Measurements from ENCODE around the gene PACSIN1.

The PACSIN1 gene, protein sequence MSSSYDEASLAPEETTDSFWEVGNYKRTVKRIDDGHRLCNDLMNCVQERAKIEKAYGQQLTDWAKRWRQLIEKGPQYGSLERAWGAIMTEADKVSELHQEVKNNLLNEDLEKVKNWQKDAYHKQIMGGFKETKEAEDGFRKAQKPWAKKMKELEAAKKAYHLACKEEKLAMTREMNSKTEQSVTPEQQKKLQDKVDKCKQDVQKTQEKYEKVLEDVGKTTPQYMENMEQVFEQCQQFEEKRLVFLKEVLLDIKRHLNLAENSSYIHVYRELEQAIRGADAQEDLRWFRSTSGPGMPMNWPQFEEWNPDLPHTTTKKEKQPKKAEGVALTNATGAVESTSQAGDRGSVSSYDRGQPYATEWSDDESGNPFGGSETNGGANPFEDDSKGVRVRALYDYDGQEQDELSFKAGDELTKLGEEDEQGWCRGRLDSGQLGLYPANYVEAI

DNA sequence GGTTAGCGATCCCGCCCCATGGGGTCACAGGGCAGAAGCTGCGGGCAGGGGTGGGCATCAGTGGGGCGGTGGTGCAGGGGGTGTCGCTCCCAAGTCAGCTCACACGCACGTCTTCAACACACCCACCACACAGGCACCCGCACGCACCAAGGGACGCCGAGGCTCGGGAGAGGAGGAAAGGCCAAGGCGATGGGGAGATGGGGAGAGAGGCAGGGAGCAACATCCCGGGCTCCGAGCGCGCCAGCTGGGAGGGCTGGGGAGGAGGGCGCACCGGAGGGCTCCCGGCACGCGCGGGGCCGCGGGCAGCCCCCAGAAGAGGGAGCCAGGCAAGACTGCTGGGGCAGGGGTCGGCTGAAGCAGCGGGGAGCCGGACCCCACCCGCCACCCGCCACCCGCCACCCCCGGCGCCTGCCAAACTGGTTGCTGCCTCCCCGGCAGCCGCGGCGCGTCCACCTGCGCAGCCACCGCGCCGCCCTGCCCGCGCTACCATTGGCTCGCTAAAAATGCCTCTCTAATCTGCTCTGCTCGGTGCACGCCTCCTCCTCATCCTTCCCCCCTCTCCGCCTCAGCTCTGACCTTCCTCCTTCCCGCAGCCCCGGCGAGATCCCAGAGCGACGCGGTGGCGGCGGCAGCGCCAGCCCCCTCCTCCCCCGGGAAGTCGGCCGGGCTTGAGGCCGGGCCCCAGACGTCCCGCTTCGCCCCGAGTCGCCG is at the start of gene PACSIN1:
Gene PACSIN1 (plus strand): TSS at position 546 of the 711 bp plus-strand sequence. CDS start 60,230 bp downstream, outside the sequence.
- DNase-seq: no peak

- no peak for DNase-seq
Measured at GRCh38 chr6:34416877-34417371, 49.0 kb upstream of the PACSIN1 start.

- DNase-seq: no peak
Measured at GRCh38 chr6:34418367-34418766, 47.5 kb upstream of the PACSIN1 start.

DNA sequence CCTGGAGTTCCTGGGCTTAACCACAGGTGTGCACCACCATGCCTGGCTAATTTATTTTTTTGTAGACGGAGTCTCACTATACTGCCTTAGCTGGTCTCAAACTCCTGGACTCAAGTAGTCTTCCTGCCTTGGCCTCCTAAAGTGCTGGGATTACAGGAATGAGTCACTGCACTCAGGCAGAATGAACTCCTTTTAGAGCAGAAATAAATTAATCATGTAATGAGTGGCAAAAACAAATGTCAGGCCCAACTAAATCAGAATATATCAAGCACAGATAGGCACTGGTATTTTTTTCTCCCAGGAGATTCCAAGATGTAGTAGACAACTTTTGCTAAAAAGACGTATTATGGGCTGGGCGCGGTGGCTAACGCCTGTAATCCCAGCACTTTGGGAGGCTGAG is 42.6 kb upstream of the PACSIN1 start:
- no peak for DNase-seq

DNA sequence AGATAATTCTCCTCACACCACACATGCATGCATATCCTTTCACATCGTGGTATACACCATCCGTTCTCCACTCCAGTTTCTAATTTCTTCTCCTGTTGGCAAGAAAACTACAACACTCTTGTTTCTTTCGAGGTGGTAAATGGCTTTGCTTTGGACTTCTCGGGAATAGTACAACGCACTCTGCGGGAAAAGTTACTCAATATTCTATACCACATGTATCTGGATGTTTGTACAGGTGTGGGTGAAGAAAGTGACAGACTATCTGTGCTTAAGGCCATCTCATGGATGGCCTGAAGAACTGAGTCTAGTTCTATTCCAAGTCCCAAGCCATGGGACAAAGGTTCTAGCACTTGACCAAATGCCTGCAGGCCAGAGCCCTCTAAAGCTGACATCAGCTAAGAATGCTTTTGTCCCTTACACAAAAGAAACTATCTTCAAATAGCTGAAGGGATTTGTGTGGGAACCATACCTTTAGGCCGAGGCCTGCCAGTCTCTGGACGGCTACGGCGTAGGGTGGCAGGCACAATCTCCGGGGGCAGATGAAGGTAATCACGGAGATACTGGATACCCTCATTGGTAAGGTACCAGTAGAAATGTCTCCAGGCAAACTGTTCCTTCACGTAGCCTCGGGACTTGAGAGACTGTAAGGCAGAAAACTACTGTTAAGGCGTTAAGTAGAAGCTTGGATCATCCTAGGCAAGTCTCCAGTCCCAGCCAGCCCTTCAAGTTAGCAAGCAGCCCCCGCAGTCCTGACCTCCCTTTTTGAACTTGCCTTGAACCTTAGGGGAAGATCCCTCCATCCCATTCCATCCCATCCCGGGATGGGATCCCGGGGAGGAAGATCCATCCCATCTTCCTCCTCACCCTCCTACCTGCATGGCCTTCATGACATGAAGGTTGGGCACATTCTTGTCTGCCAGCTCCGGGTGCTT is 41.4 kb upstream of the PACSIN1 start:
- DNase-seq: no peak

DNA sequence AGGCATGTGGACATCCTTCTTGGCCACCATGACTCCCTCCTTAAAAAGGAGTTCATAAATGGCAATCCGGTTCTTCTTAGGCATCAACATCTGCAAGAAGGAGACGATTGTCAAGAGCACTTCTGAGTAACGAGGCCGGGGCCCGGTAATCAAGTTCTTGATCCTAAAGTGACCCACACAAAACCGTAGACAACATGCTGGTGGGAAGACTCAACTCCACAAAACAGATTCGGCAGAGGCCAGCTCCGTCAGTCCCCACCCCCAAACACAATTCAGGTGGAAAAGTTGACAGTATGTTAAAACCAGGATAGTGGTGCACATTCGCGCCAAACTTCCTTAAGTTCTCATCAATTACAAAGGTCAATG is 40.8 kb upstream of the PACSIN1 start:
- DNase-seq: no peak

DNA sequence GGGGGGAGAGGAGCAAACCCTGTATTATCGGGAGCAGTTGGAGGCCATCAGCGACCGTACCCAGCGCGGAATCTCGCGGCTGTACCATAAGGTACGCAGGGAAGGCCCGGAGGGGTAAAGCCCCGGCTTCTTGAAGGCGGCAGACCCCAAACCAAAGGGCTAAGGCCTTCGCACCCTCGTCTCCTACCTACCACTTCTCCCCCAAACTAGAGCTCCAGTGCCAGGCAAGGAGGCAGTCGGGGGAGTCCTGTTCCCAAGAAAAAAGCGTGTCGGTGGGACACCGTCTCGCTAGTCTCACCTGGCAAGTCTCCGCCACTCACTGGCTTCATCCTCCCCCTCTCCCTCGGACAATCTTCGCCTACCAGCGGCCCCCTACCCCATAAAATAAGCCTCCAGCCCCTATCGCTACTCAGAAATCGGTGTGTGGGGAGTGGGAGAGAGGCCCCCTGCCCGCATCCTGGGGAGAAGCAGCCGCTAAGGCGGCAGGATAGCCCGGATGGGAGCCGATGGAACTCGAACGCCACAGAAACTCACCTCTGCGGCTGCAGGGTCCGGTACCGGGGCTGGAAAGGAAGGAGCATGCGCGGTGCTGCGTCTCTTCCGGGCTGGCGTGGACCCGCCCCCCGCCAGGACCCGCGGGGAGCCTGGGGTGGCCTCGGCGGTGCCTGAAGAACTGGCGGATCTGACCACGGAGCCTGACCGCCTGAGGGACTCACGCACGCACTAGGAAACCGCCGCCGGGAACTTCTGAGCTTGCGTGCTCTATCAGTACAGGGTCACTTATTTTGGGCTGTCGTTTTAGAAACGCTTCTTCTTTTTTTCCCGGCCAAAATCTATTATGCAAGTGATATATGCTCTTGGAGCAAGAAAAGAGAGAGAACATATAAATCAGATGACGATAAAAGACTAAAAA is 40.1 kb upstream of the PACSIN1 start, which contains the start of gene RPS10:
Gene RPS10 (minus strand): TSS at position 572 of the 913 bp plus-strand sequence. CDS start 848 bp downstream, outside the sequence.
- peak; percentile 98 for DNase-seq

GRCh38 chr6:34435916-34436315 is 30.0 kb upstream of the PACSIN1 start:
- no peak for DNase-seq

GRCh38 chr6:34436803-34437643 is 28.9 kb upstream of the PACSIN1 start:
- DNase-seq: no peak

- DNase-seq: no peak
Measured at GRCh38 chr6:34437644-34437970, 28.3 kb upstream of the PACSIN1 start.

DNA sequence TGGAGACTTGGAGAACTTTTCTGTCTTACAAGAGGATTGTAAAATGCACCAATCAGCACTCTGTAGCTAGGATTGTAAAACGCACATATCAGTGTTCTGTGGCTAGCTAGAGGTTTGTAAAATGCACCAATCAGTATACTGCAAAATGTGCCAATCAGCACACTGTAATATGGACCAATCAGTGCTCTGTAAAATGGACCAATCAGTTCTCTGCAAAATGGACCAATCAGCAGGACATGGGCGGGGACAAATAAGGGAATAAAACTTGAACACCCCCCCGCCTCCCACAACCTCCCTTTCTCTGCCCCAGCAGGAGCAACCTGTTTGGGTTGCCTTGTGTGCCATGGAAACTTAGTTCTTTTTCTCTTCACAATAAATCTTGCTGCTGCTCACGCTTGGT is 27.2 kb upstream of the PACSIN1 start:
- no peak for DNase-seq

DNA sequence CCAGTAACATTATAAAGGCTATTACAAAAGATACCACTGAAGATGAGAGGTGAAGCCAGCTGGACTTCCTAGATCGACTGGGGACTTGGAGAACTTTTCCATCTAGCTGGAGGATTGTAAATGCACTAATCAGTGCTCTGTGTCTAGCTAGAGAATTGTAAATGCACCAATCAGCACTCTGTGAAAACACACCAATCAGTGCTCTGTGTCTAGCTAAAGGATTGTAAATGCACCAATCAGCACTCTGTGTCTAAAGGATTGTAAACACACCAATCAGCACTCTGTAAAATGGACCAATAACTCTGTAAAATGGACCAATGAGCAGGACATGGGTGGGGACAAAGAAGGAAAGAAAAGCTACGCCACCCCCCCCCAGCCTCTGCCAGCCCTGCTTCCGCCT is 26.4 kb upstream of the PACSIN1 start:
- no peak for DNase-seq

- no peak for DNase-seq
Measured at GRCh38 chr6:34441526-34441925, 24.4 kb upstream of the PACSIN1 start.

DNA sequence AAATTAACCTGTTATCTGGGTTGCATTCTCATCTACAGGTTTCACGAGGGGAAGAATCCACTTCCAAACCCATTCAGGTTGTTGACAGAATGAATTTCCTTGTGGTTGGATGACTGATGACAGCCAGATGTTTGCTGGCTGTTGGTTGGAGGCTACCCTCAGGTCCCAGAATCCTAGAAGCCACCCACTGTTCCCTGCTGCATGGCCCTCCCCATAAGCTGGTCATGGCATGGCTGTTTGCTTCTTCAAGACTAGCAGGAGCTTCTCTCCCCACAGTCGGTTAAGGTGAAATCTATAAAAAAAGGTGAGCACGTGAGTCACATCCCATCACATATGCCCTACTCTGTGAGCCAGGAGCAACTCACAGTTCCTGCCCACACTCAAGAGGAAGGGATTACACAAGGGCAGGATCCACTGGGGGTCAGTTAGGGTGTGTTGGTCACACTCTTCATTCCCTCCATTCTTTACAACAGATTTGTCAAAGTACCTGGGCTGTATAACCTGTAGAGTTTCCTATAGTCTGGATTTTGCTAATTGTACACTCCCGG is 20.5 kb upstream of the PACSIN1 start:
- DNase-seq: no peak

DNA sequence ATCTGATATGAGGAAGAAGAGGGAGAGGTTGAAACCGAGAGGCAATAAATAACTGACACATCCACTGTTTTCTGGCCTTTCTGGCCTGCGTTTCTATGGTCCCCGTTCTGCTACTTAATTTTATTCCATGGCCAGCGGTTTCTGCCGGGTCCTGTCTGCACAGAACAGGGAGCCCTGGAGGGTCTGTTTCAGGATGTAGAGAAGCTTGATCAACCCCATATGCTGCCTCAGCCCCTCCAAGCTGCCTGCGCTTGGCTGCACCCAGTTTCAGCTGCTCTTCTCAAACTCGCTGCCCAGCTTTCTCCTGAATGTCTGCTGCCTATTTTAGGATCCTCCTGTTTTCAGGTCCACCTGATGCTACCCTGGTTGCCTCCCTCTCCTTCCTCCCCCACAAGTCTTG is 18.5 kb upstream of the PACSIN1 start:
- no peak for DNase-seq

GRCh38 chr6:34447910-34448309 is 18.0 kb upstream of the PACSIN1 start:
- DNase-seq: no peak

DNA sequence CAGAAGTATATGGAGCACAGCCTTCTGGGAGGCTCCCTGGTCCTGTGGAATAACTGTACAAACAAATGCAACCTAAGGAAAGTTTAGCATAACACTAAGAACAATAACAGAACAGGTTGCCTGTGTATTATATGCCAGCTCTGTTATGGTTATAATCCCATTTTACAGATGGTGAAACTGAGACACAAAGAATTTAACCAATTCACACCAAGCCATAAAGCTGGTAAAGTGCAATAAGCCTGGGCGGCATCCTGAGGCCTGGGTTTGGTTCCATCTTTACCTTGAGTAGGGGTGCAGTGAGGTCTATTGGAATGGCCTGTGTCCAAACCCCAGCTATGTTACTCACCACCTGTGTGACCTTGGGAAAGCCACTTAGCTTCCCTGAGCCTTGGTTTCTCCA is 14.7 kb upstream of the PACSIN1 start:
- no peak for DNase-seq

- no peak for DNase-seq
Measured at GRCh38 chr6:34455831-34456230, 10.0 kb upstream of the PACSIN1 start.

GRCh38 chr6:34457382-34457741 is 8.5 kb upstream of the PACSIN1 start:
- DNase-seq: no peak

Data from right forelimb (tissue), 1 donor.